ENCODE results near the gene MEGF6.

DNA sequence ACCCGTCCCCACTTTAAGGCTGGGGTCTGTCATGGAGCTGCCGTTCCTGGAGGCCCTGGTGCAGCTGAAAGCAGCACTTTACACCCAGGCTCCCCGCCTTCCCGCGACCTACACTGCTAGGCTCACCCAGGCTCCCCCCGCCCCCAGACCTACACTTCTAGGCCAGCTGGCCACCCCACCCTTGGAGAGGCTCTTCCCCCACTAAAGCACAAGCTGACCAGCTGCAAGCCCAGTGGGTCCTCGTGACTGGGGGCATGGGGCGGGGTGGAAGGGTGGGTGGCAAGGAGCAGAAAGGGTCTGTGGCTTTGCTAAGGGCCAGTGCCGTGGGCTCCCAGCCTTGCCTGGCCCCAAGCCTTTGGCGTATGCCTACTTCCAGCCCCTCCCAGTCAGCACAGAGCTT is 166.6 kb downstream of the MEGF6 start:
- TF ChIP-seq, protein P1, sequence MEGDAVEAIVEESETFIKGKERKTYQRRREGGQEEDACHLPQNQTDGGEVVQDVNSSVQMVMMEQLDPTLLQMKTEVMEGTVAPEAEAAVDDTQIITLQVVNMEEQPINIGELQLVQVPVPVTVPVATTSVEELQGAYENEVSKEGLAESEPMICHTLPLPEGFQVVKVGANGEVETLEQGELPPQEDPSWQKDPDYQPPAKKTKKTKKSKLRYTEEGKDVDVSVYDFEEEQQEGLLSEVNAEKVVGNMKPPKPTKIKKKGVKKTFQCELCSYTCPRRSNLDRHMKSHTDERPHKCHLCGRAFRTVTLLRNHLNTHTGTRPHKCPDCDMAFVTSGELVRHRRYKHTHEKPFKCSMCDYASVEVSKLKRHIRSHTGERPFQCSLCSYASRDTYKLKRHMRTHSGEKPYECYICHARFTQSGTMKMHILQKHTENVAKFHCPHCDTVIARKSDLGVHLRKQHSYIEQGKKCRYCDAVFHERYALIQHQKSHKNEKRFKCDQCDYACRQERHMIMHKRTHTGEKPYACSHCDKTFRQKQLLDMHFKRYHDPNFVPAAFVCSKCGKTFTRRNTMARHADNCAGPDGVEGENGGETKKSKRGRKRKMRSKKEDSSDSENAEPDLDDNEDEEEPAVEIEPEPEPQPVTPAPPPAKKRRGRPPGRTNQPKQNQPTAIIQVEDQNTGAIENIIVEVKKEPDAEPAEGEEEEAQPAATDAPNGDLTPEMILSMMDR (IDR thresholded peaks at IDR 0.05): no peak
- TF ChIP-seq POLR2A (IDR thresholded peaks at IDR 0.05): no peak

Data from body of pancreas (tissue), 4 donors.